SK-N-SH treated with all-trans-retinoic acid at 6 μM for 48 hours (cell line): Measurements from ENCODE around the gene PRDM15.

Experiments used
- CSRNP3 ChIP-seq: fragments of 250-450 bp; sonication (Bioruptor Pico); IDR thresholded peaks from 2 replicates; pipeline ENCODE4 v1.5.1; 2021; ENCODE audit warnings: mild to moderate bottlenecking, moderate library complexity
- OSR1 ChIP-seq: fragments of 250-450 bp; sonication (Bioruptor Pico); IDR thresholded peaks from 2 replicates; pipeline ENCODE4 v1.8.0; 2022; ENCODE audit warnings: moderate library complexity, mild to moderate bottlenecking, inconsistent platforms
- PATZ1 ChIP-seq: fragments of 250-450 bp; sonication (Bioruptor Pico); IDR thresholded peaks from 2 replicates; pipeline ENCODE4 v1.8.0; 2020; ENCODE audit warnings: mild to moderate bottlenecking, moderate library complexity, borderline replicate concordance
- SNAI2 ChIP-seq: fragments of 250-450 bp; sonication (Bioruptor Pico); IDR thresholded peaks from 2 replicates; pipeline ENCODE4 v1.5.0; 2020; ENCODE audit warnings: mild to moderate bottlenecking, moderate library complexity
- TOX ChIP-seq: fragments of 250-450 bp; sonication (Bioruptor Pico); IDR thresholded peaks from 2 replicates; pipeline ENCODE4 v1.8.0; 2021; ENCODE audit warnings: mild to moderate bottlenecking, moderate library complexity, borderline replicate concordance
- ZFP3 ChIP-seq: fragments of 250-450 bp; sonication (Bioruptor Pico); IDR thresholded peaks from 2 replicates; pipeline ENCODE4 v1.5.0; 2020; ENCODE audit warnings: mild to moderate bottlenecking, moderate library complexity

- TF ChIP-seq ZFP3 (CRISPR knock-in tag) (no peak), CSRNP3 (CRISPR knock-in tag) (no peak), OSR1 (CRISPR knock-in tag) (no peak), SNAI2 (CRISPR knock-in tag) (no peak), TOX (CRISPR knock-in tag) (no peak), PATZ1 (CRISPR knock-in tag) (no peak)
These were observed 45.2 kb upstream of the PRDM15 start for GRCh38 chr21:41924368-41924754.
